GM18502 (cell line): ENCODE data around the gene PRDM11.

ENCODE experiments used
- ATAC-seq: cut with Tn5 transposase; IDR thresholded peaks from one replicate; pipeline ENCODE4 v1.9.1; 2021; ENCODE audit warnings: mild to moderate bottlenecking; ENCODE audit not compliant: unreplicated experiment, poor library complexity

Gene PRDM11

GRCh38 chr11:45141171-45141570, 5.3 kb upstream of the PRDM11 start:
- no peak for ATAC-seq

DNA sequence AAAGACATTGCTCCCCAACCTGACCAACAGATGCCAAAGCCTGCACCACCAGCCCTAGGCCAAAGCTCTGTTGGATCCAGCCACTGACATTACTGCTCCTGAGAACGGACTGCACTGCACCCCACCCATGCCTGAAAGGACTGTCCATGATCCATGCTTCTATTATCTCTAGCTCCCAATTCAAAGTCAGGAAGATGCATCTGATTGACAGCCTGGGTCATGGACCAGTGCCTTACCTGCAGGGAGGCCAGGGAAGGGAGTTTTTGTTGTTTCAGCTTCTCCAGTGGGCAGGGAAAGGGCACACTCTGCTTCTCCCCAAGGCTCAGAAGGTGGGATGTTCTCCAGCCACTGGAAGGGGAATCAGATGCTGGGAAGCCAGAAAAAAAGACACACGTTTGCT, 4.8 kb upstream of the PRDM11 start:
- no peak for ATAC-seq

DNA sequence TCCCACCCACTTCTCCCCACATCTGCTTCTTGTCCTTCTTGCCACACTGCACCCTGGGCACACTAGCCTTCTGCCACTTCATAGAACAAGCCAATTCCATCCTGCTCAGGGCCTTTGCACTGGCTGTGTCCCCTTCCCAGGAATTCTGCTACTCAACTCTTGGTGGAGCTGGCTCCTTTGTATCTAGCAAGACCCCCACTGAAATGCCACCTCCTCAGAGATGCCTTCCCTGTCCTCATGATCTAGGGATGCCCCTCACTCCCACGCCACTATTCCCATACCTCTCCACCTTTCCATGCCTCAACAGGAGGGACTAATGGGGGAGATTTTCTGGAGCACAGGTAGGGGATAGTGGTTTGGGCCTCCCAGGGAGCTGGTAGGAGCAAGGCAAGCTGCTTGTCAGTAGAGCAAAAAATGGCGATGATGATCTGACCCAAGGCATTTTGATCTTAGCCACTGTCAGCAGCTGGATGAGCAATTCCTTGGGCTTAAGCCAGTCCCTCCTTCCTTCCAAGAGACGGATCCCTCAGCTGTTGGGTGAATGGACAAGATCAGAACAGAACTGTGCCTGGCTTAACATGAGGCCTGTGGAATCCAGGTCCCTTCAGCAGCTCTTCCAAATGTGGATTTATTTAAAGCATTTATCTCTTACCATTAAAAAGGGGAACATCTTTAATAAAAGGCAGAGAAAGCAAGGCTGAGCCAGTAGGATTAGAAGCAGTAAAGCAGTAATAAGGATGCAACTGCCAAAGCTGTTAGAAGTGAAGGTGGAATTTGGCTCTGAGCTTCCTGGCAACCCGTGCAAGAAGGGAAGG, 4.0 kb upstream of the PRDM11 start:
- ATAC-seq = no peak

- no peak for ATAC-seq
Measured at GRCh38 chr11:45143494-45143893, 2.9 kb upstream of the PRDM11 start.

DNA sequence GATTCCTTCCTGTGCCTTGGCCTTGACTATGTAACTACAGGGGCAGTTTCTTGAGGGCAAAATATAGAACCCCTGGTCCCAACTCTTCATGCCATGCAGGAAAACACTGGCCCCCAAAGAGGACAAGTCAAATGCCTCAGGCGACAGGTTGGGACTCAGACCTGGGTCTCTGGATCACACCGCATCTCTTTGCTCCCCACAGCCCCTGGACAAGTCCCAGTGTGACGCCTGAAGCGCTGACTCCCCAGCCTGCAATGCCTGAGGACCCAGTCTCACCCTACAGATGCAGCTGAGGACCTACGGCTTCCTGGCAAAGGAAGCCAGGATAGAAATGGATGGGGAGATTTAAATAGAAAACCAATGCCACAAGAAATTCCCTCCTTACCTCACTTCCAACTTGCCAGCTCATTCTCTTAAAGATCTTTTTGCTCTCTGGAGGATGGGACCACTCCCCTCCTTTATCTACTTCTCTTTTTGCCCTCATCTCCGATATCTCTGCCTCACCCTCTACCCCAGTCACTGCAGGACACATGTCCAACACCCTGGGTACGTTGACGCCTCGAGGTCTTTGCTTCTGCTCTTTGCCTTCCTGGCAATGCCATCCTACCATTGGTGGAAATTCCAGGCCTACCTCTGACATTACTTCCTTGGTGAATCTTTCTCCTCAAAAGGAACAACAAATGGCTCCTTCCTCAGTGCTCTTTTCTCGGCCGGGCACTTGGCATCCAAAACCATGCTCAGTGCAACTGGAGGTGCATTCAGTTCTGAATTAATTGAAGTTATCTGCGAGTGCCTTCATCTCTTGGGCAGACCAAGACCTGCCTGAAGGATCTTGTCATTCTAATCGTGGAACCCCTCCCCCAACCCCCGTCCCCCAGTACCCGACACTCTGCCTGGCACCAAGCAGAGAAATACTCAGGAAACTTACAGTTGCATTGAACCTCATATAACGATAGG, 2.0 kb upstream of the PRDM11 start:
- no peak for ATAC-seq

- ATAC-seq = no peak
Measured at GRCh38 chr11:45145083-45145378, 1.4 kb upstream of the PRDM11 start.

DNA sequence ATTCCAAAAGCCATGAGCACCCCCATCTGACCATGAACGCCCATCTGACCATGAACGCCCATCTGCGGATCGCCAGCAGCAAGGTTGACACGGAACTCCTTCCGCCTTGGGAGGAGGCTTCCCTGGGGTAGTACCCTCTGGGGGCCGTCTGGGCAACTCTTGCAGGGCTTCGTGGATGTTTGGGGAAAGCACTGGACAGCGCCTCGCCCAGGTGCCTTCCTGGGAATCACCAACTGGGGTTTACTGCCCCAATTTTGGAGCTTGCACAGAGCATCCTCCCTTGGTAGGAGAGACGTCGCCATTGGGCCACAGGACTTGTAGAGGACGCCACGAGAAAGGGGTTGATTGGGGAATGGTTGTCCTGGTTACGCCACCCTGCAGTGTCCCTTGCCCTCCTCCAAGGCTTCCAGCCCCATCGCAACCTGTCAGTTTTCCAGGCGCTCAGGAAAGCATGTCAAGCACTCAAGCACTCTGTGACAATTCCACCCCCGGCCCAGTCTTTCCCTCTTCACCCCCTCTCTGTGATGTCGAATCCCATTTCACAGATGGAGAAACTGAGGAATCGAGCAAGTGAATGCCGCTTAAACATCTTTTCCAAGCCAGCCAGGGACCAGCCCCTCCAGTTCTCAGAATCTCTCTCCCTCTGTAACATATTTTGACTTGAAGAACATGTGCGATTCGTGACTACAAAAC, 914 bp upstream of the PRDM11 start:
- ATAC-seq = no peak

GRCh38 chr11:45147017-45147728, 734 bp downstream of the PRDM11 start:
- peak; percentile 99 for ATAC-seq

DNA sequence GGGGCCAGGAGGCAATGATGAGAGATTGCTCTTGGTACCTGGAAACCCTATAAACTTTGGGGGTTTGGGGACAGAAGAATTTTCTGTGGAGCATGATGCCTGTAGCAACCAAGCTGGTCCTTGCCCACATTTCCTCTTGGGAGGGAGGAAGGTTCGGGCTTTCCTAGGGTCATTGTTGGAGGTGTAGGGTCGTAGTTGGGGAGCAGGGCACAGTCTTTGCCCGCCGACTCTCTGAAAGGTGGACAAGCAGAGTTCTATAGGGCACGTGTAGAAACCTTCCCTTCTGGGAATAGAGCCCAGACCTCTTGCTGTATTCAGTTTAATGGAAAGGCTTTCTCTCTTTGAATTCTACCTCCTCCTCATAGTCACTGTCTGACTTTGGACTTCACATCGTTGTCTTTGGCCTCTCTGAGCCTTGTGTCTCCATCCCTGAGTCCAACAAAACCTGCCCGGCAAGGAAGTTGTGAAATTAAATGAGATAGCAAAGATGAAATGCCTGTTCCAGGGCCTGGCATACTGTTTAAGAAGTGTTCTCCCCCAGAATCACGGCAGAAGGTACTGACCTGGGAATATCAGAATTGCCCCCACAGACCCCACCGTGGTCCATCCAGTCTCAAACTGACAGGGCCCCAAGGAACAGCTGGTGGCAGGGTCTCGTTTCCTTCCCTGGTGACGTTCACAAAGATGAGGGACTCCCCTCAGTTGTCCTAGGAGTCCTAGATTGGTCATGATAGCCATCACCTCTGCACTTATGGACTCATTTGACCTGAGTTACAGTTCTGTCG, 1.6 kb downstream of the PRDM11 start:
- ATAC-seq = no peak

GRCh38 chr11:45149483-45150056, 3.1 kb downstream of the PRDM11 start:
- ATAC-seq = no peak

GRCh38 chr11:45150301-45150700, 3.9 kb downstream of the PRDM11 start:
- no peak for ATAC-seq

DNA sequence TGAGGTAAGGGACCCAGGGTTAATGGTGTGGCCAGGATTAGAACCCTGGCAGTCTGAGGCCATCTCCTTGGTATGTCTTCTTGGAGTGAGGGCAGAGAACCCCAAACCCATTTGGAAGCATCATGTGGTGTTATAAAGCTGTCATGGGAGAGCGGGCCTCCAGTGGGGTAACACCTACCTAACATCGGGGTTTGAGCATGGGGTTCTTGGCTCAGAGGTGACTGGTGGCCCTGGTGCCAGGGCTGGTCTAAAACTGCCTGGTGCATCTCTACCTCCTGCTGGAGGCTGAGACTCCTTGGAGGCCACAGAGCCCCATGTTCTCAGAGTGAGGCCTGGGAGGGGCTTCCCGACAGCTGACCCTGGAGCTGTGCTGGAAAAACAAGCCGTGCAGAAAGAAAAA, 4.5 kb downstream of the PRDM11 start:
- no peak for ATAC-seq

DNA sequence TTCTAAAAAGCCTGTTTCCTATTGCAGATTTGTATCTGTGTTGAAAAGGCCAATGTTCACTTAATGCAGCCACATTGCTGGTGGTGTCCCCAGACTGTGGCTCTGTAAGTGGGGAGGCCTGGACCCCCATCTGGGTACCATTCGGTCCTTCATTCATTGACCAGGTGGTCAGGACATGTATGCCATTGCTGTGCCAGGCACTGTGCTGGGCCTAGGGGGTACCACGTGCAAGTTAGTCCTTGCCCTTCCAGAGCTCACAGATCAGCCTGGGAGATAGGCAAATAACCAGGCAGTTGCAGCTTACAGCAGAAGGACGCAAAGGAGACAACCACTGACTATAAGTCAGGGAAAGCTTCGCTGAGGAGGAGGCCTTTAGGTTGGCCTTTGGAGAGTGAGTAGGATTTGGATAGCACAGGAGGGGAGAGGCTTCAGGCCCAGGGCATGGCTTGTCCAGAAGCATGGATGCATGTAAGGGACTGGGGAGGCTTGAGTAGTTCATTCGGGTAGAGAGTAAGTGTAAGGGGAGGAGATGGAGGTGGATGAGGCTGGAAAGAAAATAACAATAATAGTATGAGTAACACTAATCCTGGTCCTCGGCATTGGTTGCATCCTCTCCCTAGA, 5.0 kb downstream of the PRDM11 start:
- ATAC-seq = no peak

DNA sequence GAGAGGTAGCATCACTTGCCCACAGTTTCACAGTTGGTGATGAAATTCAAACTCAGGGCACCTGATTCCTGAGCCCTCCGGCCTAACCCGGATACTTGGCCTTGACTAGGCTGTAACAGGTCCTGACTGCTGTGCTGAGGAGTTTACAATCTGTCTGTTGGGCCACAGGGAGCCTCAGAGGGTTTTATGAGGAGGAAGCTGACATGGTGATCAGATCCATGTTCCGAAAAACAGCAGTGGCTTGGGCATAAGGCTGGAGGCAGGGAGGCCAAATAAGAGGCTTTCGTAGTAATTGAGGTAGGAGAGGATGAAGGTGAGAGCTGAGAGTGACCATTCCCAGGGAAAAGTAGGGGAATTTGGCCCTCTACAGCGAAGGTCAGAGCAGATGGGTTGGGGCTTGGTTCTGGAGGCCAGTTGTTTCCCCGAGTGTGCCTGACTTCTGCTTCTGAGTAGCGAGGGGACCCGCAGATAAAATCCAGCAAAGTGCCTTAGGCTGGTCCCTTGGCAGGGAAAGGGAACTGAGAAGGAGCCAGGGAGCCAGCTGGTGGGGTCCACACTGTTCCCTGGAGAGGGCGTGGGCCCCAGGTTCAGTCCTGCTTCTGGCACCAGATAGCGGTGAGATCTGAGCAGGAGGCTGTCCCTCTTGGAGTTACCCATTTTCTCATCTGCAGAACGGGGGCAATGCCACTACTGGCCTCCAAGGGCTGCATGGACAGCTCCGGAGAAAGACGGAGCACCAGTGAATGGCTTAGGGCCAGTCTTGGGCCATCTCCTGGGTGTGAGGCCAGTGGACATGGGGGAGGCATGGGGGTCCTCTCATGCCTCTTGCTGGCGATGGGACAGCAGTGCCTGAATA, 6.5 kb downstream of the PRDM11 start:
- ATAC-seq = no peak

GRCh38 chr11:45154276-45154675, 7.8 kb downstream of the PRDM11 start:
- no peak for ATAC-seq

- ATAC-seq = no peak
Measured at GRCh38 chr11:45155058-45155551, 8.7 kb downstream of the PRDM11 start.

DNA sequence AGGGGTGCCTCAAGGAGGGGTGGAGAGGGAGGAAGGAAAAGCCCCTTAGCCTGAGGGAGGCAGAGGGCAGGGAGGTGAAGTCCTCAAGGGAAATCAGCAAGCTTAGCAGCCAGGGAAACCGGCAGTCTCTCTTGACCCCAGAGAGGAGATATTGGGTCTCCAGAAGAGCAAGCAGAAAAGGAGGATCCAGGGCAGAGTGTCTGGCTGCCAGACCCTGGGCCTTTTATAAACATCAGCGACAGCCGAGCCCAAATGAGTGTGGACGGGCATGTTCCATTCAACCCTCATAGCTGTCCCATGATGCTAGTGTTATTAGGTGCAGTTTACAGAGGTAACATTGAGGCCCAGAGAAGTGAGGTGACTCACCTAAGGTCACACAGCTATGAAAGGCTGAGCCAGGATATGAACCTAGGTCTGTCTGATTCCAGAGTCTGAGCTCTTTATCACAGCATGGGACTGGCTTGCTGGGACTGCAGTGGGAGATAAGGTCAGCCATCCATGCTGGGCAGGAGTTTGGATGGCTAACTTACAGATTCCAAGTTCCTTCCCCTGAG, 9.3 kb downstream of the PRDM11 start:
- ATAC-seq = no peak
